HG03095 (cell line): ENCODE data around the gene CECR2.
A peak's percentile ranks its signal among the peaks of the same experiment; 100 is the strongest.
"Not testable (repeated sequence)": the region's sequence is repeated elsewhere in the genome, so short reads cannot be mapped to it uniquely, and the experiment has no call there.

Source experiments
- ATAC-seq: cut with Tn5 transposase; IDR thresholded peaks from one replicate; pipeline ENCODE4 v1.9.1; 2021; ENCODE audit warnings: moderate library complexity; ENCODE audit not compliant: unreplicated experiment

The CECR2 gene

GRCh38 chr22:17401728-17402127, 32.5 kb downstream of the CECR2 start:
- no peak for ATAC-seq

GRCh38 chr22:17402293-17402692, 33.0 kb downstream of the CECR2 start:
- ATAC-seq: no peak

GRCh38 chr22:17403906-17404305, 34.6 kb downstream of the CECR2 start:
- no peak for ATAC-seq

- no peak for ATAC-seq
These were observed 38.4 kb downstream of the CECR2 start for GRCh38 chr22:17407643-17408042.

- no peak for ATAC-seq
These were observed 41.3 kb downstream of the CECR2 start for GRCh38 chr22:17410576-17410975.

- ATAC-seq: no peak
These were observed 42.0 kb downstream of the CECR2 start for GRCh38 chr22:17411213-17411612.

- no peak for ATAC-seq
These were observed 43.0 kb downstream of the CECR2 start for GRCh38 chr22:17412232-17412631.

- no peak for ATAC-seq
These were observed 49.6 kb downstream of the CECR2 start for GRCh38 chr22:17418890-17419324.

- ATAC-seq: no peak
These were observed 50.1 kb downstream of the CECR2 start for GRCh38 chr22:17419348-17419747.

- ATAC-seq: no peak
These were observed 53.6 kb downstream of the CECR2 start for GRCh38 chr22:17422736-17423343.

GRCh38 chr22:17423616-17424015, 54.4 kb downstream of the CECR2 start:
- no peak for ATAC-seq

GRCh38 chr22:17427528-17427927, 58.3 kb downstream of the CECR2 start:
- not testable (repeated sequence) for ATAC-seq

GRCh38 chr22:17429516-17429915, 60.3 kb downstream of the CECR2 start:
- ATAC-seq: no peak

- no peak for ATAC-seq
These were observed 61.2 kb downstream of the CECR2 start for GRCh38 chr22:17430412-17430811.

- ATAC-seq: no peak
These were observed 61.9 kb downstream of the CECR2 start for GRCh38 chr22:17431179-17431578.

GRCh38 chr22:17434856-17435255, 65.6 kb downstream of the CECR2 start:
- no peak for ATAC-seq

GRCh38 chr22:17435375-17435774, 66.1 kb downstream of the CECR2 start:
- no peak for ATAC-seq

GRCh38 chr22:17436382-17436980, 67.2 kb downstream of the CECR2 start:
- peak; percentile 54 for ATAC-seq

GRCh38 chr22:17436981-17437412, 67.7 kb downstream of the CECR2 start:
- ATAC-seq: no peak

- no peak for ATAC-seq
These were observed 68.8 kb downstream of the CECR2 start for GRCh38 chr22:17438026-17438425.

GRCh38 chr22:17441326-17441725, 72.1 kb downstream of the CECR2 start:
- no peak for ATAC-seq

- no peak for ATAC-seq
These were observed 74.3 kb downstream of the CECR2 start for GRCh38 chr22:17443405-17444203.
